H1 (cell line): ENCODE data around the gene UPF2. TPM values are rescaled to one million over a fixed set of nuclear protein-coding genes. Genes with fewer than 3 reads are reported as not detected.

ENCODE experiments used
- CBX5 ChIP-seq: fragments of 300-800, 300-1000 bp; sonication (generic); IDR thresholded peaks from 2 replicates; pipeline ENCODE4 v1.7.1; 2016; ENCODE audit warnings: antibody characterized with exemption, low read length, low read depth
- polyA plus RNA-seq, 7 experiments: library from polyadenylated mRNA; depleted of rRNA in 3 of 7; stranded (reverse) in 5 of 7; unstranded in 2 of 7; fragments of >200 nt in 5 of 7; fragments of 200-250 nt in 2 of 7; gene quantifications; 1 replicate in 5 of 7; 2 replicates in 1 of 7; 4 replicates in 1 of 7; pipeline versions ENCODE4 v1.2.1 to v1.2.3, GENCODE V29; 2011 to 2013; ENCODE audit warnings: missing spikeins in 2 of 7, mixed read lengths in 2 of 7
- total RNA-seq: library from RNA; stranded (reverse); fragmentation: NEBNext Ultra II Directional; extraction: Animal tissue kit (Norgen Biotek cat#: 25700); gene quantifications from 2 replicates; pipeline ENCODE4 v1.2.1, GENCODE V29; 2021

Gene UPF2
- total and polyA plus RNA-seq, 2 of the 8 experiments (the other 6 are each of a cell fraction or from before 2014, with no cell fraction given), result 6.2 to 32.8 TPM

- TF ChIP-seq CBX5, result no peak
- TF ChIP-seq, all 59 proteins: peak for 0
Measured at GRCh38 chr10:11909618-11910017, 133.0 kb downstream of the UPF2 start (continued).
